Large intestine (tissue), 3 donors: Measurements from ENCODE around the gene ZFC3H1. TPM values are rescaled to one million over a fixed set of nuclear protein-coding genes. Genes with fewer than 3 reads are reported as not detected.

Source experiments
- DNase-seq, 2 donors: peaks; one replicate each; pipeline versions ENCODE4 v3.0.0 to v3.0.0-alpha.2; 2013
- H3K27ac ChIP-seq: one replicate; pipeline ENCODE4 v1.5.1; 2013; ENCODE audit warnings: low read length
- H3K27me3 ChIP-seq: 2 replicates; pipeline ENCODE4 v1.6.1; 2013; ENCODE audit warnings: low read length; ENCODE audit not compliant: control insufficient read depth, insufficient read depth
- H3K36me3 ChIP-seq: 2 replicates; pipeline ENCODE4 v1.6.1; 2013; ENCODE audit warnings: low read length; ENCODE audit not compliant: control insufficient read depth, insufficient read depth
- H3K4me1 ChIP-seq: one replicate; pipeline ENCODE4 v1.6.1; 2013; ENCODE audit warnings: low read length; ENCODE audit not compliant: control insufficient read depth, insufficient read depth
- H3K4me3 ChIP-seq: one replicate; pipeline ENCODE4 v1.5.1; 2013; ENCODE audit warnings: low read length
- H3K9me3 ChIP-seq: one replicate; pipeline ENCODE4 v1.6.1; 2013; ENCODE audit warnings: mild to moderate bottlenecking, low read depth, low read length, moderate library complexity; ENCODE audit not compliant: control insufficient read depth
- WGBS: methylation state at CpG from one replicate; pipeline ENCODE4 v1.1.5; 2013; ENCODE audit warnings: low lambda C conversion rate; ENCODE audit not compliant: insufficient coverage; 5-methylcytosine and 5-hydroxymethylcytosine counted together
- polyA plus RNA-seq: library from polyadenylated mRNA; unstranded; fragments of 120-200 nt; gene quantifications from one replicate; pipeline ENCODE4 v1.2.1, GENCODE V29; 2013

The ZFC3H1 gene
- polyA plus RNA-seq, 1 donor: 86.3 TPM

DNA sequence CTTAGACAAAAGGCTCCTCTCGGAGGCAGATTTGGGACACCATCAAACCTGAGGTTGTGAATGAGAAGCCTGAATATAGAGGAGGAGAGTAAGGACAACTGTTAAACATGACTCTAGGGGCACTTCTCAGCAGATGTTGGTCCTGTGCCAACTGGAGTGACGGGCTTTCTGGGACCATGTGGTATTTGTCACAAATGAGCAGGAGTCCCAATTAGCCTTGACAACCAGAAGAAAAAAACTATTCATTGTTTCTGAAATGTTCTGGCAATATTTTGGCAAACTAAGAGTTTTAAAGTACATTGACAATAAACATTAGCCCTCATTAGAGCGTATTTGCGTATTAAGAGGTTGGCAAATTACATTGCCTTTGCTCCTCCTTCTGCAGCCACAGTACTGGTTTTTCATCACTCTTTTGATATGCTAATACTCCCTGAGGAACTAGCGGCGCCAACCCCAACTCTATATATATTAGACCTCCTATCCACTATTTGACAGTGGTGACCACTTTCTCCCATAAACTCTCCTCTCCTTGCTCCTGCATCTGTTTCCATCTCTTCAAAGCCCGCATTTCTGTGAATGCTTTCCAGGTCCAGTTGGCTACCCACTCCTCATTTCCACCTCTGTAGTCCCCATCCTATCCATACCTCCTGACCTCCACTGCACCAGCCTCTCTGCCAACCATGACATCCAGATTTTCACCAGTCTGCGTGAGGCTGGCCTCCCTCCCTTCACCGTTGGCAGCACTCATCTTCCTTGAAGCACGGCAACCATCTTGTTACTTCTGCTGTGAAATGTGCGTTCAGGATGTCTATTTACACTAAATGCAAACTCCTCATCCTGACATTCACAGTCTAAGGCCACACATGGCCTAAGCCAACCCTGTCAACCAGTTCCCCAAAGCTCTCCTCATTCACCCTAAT is 100.7 kb downstream of the ZFC3H1 start:
- Histone ChIP-seq H3K27ac (no peak overlapping the region), H3K9me3 (no peaks in the 10 kb centered on the region), H3K27me3 (no peaks in the 10 kb centered on the region), H3K4me3 (no peak overlapping the region), H3K4me1 (no peaks in the 10 kb centered on the region), H3K36me3 (no peaks in the 10 kb centered on the region)
- no peak for DNase-seq
- 80% methylated on average over 2 of the region's 11 CpGs for WGBS

Other genes starting within 250 kb of the ZFC3H1 start
- 71.9 TPM for gene LGR5, start 224.1 kb downstream of the ZFC3H1 start, polyA plus RNA-seq
- 9.4 TPM for gene THAP2, start 453 bp upstream of the ZFC3H1 start, polyA plus RNA-seq
- 19.5 TPM for gene TMEM19, start 22.2 kb upstream of the ZFC3H1 start, polyA plus RNA-seq
- gene RAB21, start 91.0 kb upstream of the ZFC3H1 start, polyA plus RNA-seq: 53.1 TPM
- gene TBC1D15, start 175.9 kb upstream of the ZFC3H1 start, polyA plus RNA-seq: 48.7 TPM